HUES48 (cell line): Measurements from ENCODE around the gene NRTN.
"Not testable (repeated sequence)": the region's sequence is repeated elsewhere in the genome, so short reads cannot be mapped to it uniquely, and the experiment has no call there.

ENCODE experiments used
- H3K27ac ChIP-seq: one replicate; pipeline ENCODE4 v1.7.0; 2013; ENCODE audit warnings: low read depth, low read length, inconsistent platforms
- H3K27me3 ChIP-seq: 2 replicates; pipeline ENCODE4 v1.6.1; 2013; ENCODE audit warnings: mild to moderate bottlenecking, low read length; ENCODE audit not compliant: control insufficient read depth, insufficient read depth
- H3K36me3 ChIP-seq: 2 replicates; pipeline ENCODE4 v1.6.1; 2013; ENCODE audit warnings: low read length; ENCODE audit not compliant: control insufficient read depth, insufficient read depth
- H3K4me1 ChIP-seq: 2 replicates; pipeline ENCODE4 v1.6.1; 2013; ENCODE audit warnings: mild to moderate bottlenecking, low read length; ENCODE audit not compliant: control insufficient read depth, insufficient read depth
- H3K4me3 ChIP-seq: 2 replicates; pipeline ENCODE4 v1.5.1; 2013; ENCODE audit warnings: mild to moderate bottlenecking, low read depth, low read length
- H3K9ac ChIP-seq: 2 replicates; pipeline ENCODE4 v1.6.1; 2013; ENCODE audit warnings: mild to moderate bottlenecking, low read depth, low read length, moderate library complexity
- H3K9me3 ChIP-seq: 2 replicates; pipeline ENCODE4 v1.6.1; 2013; ENCODE audit warnings: low read length; ENCODE audit not compliant: control insufficient read depth, insufficient read depth

NRTN gene

GRCh38 chr19:5843295-5843927 lies 38.5 kb downstream of the NRTN start:
- no peak overlapping the region for H3K4me3 ChIP-seq
- H3K27ac ChIP-seq, result no peak overlapping the region
- H3K36me3 ChIP-seq, result no peaks in the 10 kb centered on the region
- H3K4me1 ChIP-seq, result no peaks in the 10 kb centered on the region
- H3K9me3 ChIP-seq, result no peaks in the 10 kb centered on the region; the same call in 1 of the 2 replicates
- H3K9ac ChIP-seq, result no peak overlapping the region
- no peaks in the 10 kb centered on the region for H3K27me3 ChIP-seq

- no peak overlapping the region for H3K9ac ChIP-seq
- no peaks in the 10 kb centered on the region for H3K27me3 ChIP-seq
- no peak overlapping the region for H3K4me3 ChIP-seq
- H3K36me3 ChIP-seq, result no peaks in the 10 kb centered on the region
- no peaks in the 10 kb centered on the region for H3K4me1 ChIP-seq
- H3K27ac ChIP-seq, result no peak overlapping the region
- H3K9me3 ChIP-seq, result no peaks in the 10 kb centered on the region; the same call in 1 of the 2 replicates
Observed at GRCh38 chr19:5844456-5845433, 39.9 kb downstream of the NRTN start.

- H3K27ac ChIP-seq, H3K4me3 ChIP-seq, H3K27me3 ChIP-seq, H3K9me3 ChIP-seq, H3K9ac ChIP-seq, H3K36me3 ChIP-seq, H3K4me1 ChIP-seq: not testable (repeated sequence)
Observed at GRCh38 chr19:5847846-5848245, 43.0 kb downstream of the NRTN start.

- H3K4me3 ChIP-seq, H3K36me3 ChIP-seq, H3K9me3 ChIP-seq, H3K9ac ChIP-seq, H3K4me1 ChIP-seq, H3K27me3 ChIP-seq, H3K27ac ChIP-seq: not testable (repeated sequence)
Observed at GRCh38 chr19:5848621-5849020, 43.8 kb downstream of the NRTN start.

GRCh38 chr19:5850189-5850588 lies 45.3 kb downstream of the NRTN start:
- H3K4me3 ChIP-seq, result no peak overlapping the region
- H3K9ac ChIP-seq, result no peak overlapping the region
- no peaks in the 10 kb centered on the region; the same call in 1 of the 2 replicates for H3K9me3 ChIP-seq
- no peaks in the 10 kb centered on the region for H3K4me1 ChIP-seq
- no peaks in the 10 kb centered on the region for H3K36me3 ChIP-seq
- H3K27me3 ChIP-seq, result no peaks in the 10 kb centered on the region; the same call in 1 of the 2 replicates
- H3K27ac ChIP-seq, result no peak overlapping the region

GRCh38 chr19:5850743-5851293 lies 46.0 kb downstream of the NRTN start:
- Histone ChIP-seq H3K9ac (no peak overlapping the region), H3K9me3 (no peaks in the 10 kb centered on the region; the same call in 1 of the 2 replicates), H3K27ac (no peak overlapping the region), H3K4me3 (no peak overlapping the region), H3K4me1 (no peaks in the 10 kb centered on the region), H3K36me3 (no peaks in the 10 kb centered on the region), H3K27me3 (no peaks in the 10 kb centered on the region; the same call in none of the 2 replicates)

- no peak within 1 kb of the TSS for H3K9ac ChIP-seq
- no peak within 1 kb of the TSS for H3K4me3 ChIP-seq
- H3K36me3 ChIP-seq, result no peaks in the 10 kb centered on the region
- no peaks in the 10 kb centered on the region for H3K4me1 ChIP-seq
- H3K27me3 ChIP-seq, result no peaks in the 10 kb centered on the region; the same call in none of the 2 replicates
- no peak within 1 kb of the TSS for H3K27ac ChIP-seq
- no peaks in the 10 kb centered on the region; the same call in 1 of the 2 replicates for H3K9me3 ChIP-seq
Observed at GRCh38 chr19:5851302-5851701, 46.4 kb downstream of the NRTN start, which contains the start of gene FUT3. Gene FUT3, minus strand, starts transcription at chr19:5851449.

- not testable (repeated sequence) for H3K9me3 ChIP-seq, H3K27me3 ChIP-seq, H3K4me1 ChIP-seq, H3K9ac ChIP-seq, H3K36me3 ChIP-seq, H3K4me3 ChIP-seq, H3K27ac ChIP-seq
Observed at GRCh38 chr19:5854121-5854520, 49.3 kb downstream of the NRTN start.

GRCh38 chr19:5855151-5855550 lies 50.3 kb downstream of the NRTN start:
- H3K27me3 ChIP-seq, H3K36me3 ChIP-seq, H3K4me3 ChIP-seq, H3K9ac ChIP-seq, H3K4me1 ChIP-seq, H3K9me3 ChIP-seq, H3K27ac ChIP-seq: not testable (repeated sequence)

GRCh38 chr19:5857203-5858081 lies 52.6 kb downstream of the NRTN start:
- Histone ChIP-seq H3K9ac (no peak overlapping the region), H3K27me3 (no peaks in the 10 kb centered on the region; the same call in none of the 2 replicates), H3K36me3 (no peaks in the 10 kb centered on the region), H3K9me3 (no peaks in the 10 kb centered on the region), H3K27ac (no peak overlapping the region), H3K4me1 (no peaks in the 10 kb centered on the region), H3K4me3 (no peak overlapping the region)
